Mesendoderm (in vitro differentiated cells): ENCODE measurements around the gene PTPRE.

ENCODE experiments used
- DNase-seq: peaks from one replicate; pipeline ENCODE4 v3.0.0; 2013
- H2AK5ac ChIP-seq: 2 replicates; pipeline ENCODE4 v1.6.1; 2013; ENCODE audit warnings: low read length, inconsistent platforms
- H2BK120ac ChIP-seq: 2 replicates; pipeline ENCODE4 v1.6.1; 2013; ENCODE audit warnings: low read depth, mild to moderate bottlenecking, low read length, moderate library complexity, mixed read lengths
- H2BK15ac ChIP-seq: replicated peaks from 2 replicates; pipeline ENCODE4 v1.6.1; 2013; ENCODE audit warnings: low read depth, mild to moderate bottlenecking, moderate library complexity
- H2BK5ac ChIP-seq: 2 replicates; pipeline ENCODE4 v1.6.1; 2013; ENCODE audit warnings: low read length, inconsistent platforms
- H3K18ac ChIP-seq: 2 replicates; pipeline ENCODE4 v1.6.1; 2013; ENCODE audit warnings: mild to moderate bottlenecking, low read length, mixed read lengths
- H3K23ac ChIP-seq: one replicate; pipeline ENCODE4 v1.6.1; 2013; ENCODE audit warnings: low read length
- H3K27ac ChIP-seq: 2 replicates; pipeline ENCODE4 v1.5.1; 2013; ENCODE audit warnings: low read depth, mild to moderate bottlenecking, inconsistent platforms, low read length, moderate library complexity
- H3K27me3 ChIP-seq: 2 replicates; pipeline ENCODE4 v1.6.1; 2013; ENCODE audit warnings: low read length, control low read depth, mild to moderate bottlenecking, inconsistent platforms; ENCODE audit not compliant: insufficient read depth, poor library complexity
- H3K36me3 ChIP-seq: 2 replicates; pipeline ENCODE4 v1.6.1; 2013; ENCODE audit warnings: low read length, inconsistent platforms; ENCODE audit not compliant: control insufficient read depth, insufficient read depth
- H3K4ac ChIP-seq: one replicate; pipeline ENCODE4 v1.6.1; 2013; ENCODE audit warnings: low read depth, mild to moderate bottlenecking, low read length, moderate library complexity
- H3K4me1 ChIP-seq: 2 replicates; pipeline ENCODE4 v1.6.1; 2013; ENCODE audit warnings: low read depth, low read length, inconsistent platforms; ENCODE audit not compliant: control insufficient read depth
- H3K4me2 ChIP-seq: 2 replicates; pipeline ENCODE4 v1.6.1; 2013; ENCODE audit warnings: low read length
- H3K4me3 ChIP-seq: 2 replicates; pipeline ENCODE4 v1.5.1; 2013; ENCODE audit warnings: mild to moderate bottlenecking, low read length
- H3K56ac ChIP-seq: one replicate; pipeline ENCODE4 v1.6.1; 2013; ENCODE audit warnings: low read length
- H3K79me1 ChIP-seq: 2 replicates; pipeline ENCODE4 v1.6.1; 2013; ENCODE audit warnings: low read length, inconsistent platforms
- H3K79me2 ChIP-seq: 2 replicates; pipeline ENCODE4 v1.6.1; 2013; ENCODE audit warnings: mild to moderate bottlenecking, low read length; ENCODE audit not compliant: control insufficient read depth, insufficient read depth
- H3K9ac ChIP-seq: 2 replicates; pipeline ENCODE4 v1.6.1; 2013; ENCODE audit warnings: low read length, inconsistent platforms
- H4K5ac ChIP-seq: one replicate; pipeline ENCODE4 v1.6.1; 2013; ENCODE audit warnings: low read length
- H4K8ac ChIP-seq: one replicate; pipeline ENCODE4 v1.6.1; 2013; ENCODE audit warnings: low read depth, mild to moderate bottlenecking, control low read depth, low read length, moderate library complexity
- WGBS: extraction: QIAGEN DNeasy Blood & Tissue Kit; methylation state at CpG from one replicate; pipeline ENCODE4 v1.1.7; 2013; ENCODE audit warnings: low lambda C conversion rate, missing lambda C conversion rate; ENCODE audit not compliant: insufficient coverage; ENCODE audit errors: extremely low coverage; 5-methylcytosine and 5-hydroxymethylcytosine counted together

PTPRE gene

GRCh38 chr10:127980898-127981297 is 74.0 kb downstream of the PTPRE start:
- H3K4me2 ChIP-seq, result no peak overlapping the region
- no peaks in the 10 kb centered on the region for H3K79me2 ChIP-seq
- H3K18ac ChIP-seq, result no peak overlapping the region
- H4K8ac ChIP-seq, result no peak overlapping the region
- no peaks in the 10 kb centered on the region for H3K36me3 ChIP-seq
- H2BK120ac ChIP-seq, result no peak overlapping the region
- H3K27ac ChIP-seq, result no peak overlapping the region
- H3K27me3 ChIP-seq, result no peaks in the 10 kb centered on the region
- H2BK15ac ChIP-seq, result no peak overlapping the region
- H3K56ac ChIP-seq, result no peak overlapping the region
- H3K4me3 ChIP-seq, result no peak overlapping the region
- no peaks in the 10 kb centered on the region for H3K79me1 ChIP-seq
- no peak overlapping the region for H4K5ac ChIP-seq
- no peak for DNase-seq
- H2AK5ac ChIP-seq, result no peak overlapping the region
- H3K4me1 ChIP-seq, result no peaks in the 10 kb centered on the region
- H3K23ac ChIP-seq, result no peak overlapping the region
- no peak overlapping the region for H3K4ac ChIP-seq
- H3K9ac ChIP-seq, result no peak overlapping the region
- H2BK5ac ChIP-seq, result no peak overlapping the region
- no CpG with 5 or more reads among the region's 4 CpGs for WGBS

DNA sequence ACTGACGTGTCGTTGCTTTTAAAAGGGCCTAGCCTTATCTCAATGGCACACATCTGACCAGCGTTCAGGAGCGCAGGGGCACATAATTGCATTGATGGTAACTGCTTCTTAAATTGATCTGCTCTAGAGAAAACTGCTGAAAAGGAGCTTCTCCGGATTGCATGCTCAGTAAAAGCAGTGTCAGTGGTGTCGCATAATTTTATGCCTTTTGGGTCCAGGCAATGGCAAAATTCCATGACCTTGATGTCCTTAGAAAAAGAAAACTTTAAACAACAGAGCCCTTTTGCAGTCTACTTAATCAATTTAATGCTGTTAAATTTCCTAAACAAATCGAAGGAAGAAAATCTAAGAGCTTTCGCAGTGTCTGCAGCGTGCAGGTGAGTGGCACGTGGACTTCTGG is 75.7 kb downstream of the PTPRE start:
- Histone ChIP-seq H3K79me2 (no peaks in the 10 kb centered on the region), H3K56ac (no peak overlapping the region), H2BK120ac (no peak overlapping the region), H3K79me1 (no peaks in the 10 kb centered on the region), H2AK5ac (no peak overlapping the region), H3K4ac (no peak overlapping the region), H4K5ac (no peak overlapping the region), H2BK5ac (no peak overlapping the region), H3K27ac (no peak overlapping the region), H3K23ac (no peak overlapping the region), H3K9ac (no peak overlapping the region), H3K27me3 (no peaks in the 10 kb centered on the region), H3K4me1 (no peaks in the 10 kb centered on the region), H2BK15ac (no peak overlapping the region), H3K18ac (no peak overlapping the region), H3K36me3 (no peaks in the 10 kb centered on the region), H4K8ac (no peak overlapping the region), H3K4me3 (no peak overlapping the region), H3K4me2 (no peak overlapping the region)
- DNase-seq, result no peak
- no CpG with 5 or more reads among the region's 10 CpGs for WGBS

DNA sequence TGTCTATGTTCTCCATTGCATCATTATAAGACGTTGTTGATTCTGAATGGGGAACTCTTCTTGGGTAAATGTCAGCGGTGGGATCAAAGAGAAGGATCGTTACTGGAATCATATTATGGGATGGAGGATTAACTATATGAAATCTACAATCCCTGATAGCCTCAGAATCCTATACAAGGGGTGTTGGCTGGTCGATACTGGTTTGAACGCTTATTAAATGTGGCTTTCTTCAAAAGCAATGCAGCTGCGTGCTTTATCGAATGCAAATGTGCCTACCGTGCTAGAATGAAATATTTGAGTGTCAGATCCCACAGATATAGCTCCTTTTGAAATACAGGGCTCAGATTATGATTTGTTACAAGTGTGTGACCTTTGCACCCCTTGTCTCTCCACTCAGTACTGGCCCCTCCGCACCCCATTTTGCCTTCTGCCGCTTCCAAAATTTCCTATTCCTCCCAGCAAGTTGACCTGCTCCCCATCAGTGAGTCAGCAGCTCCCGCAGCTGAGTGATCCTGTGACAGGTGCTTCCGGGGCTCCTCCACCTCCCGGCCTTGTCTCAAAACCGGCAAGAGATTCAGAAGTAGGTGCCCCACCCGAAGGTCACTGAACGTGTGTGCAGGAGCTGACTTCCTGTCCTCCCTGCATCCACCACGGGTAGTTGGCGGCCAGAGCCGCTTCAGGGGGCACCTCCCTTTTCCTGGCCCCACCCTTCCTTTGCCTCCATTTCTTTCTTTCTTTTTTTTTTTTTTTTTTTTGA is 76.6 kb downstream of the PTPRE start:
- DNase-seq, result no peak
- no peak overlapping the region for H2AK5ac ChIP-seq
- H3K23ac ChIP-seq, result no peak overlapping the region
- H3K4me2 ChIP-seq, result no peak overlapping the region
- H3K9ac ChIP-seq, result no peak overlapping the region
- H3K4ac ChIP-seq, result no peak overlapping the region
- no peaks in the 10 kb centered on the region for H3K79me1 ChIP-seq
- H3K4me3 ChIP-seq, result no peak overlapping the region
- H4K8ac ChIP-seq, result no peak overlapping the region
- no peak overlapping the region for H3K18ac ChIP-seq
- H3K79me2 ChIP-seq, result no peaks in the 10 kb centered on the region
- no peak overlapping the region for H2BK5ac ChIP-seq
- H2BK120ac ChIP-seq, result no peak overlapping the region
- H4K5ac ChIP-seq, result no peak overlapping the region
- no peak overlapping the region for H3K27ac ChIP-seq
- no peaks in the 10 kb centered on the region for H3K27me3 ChIP-seq
- H3K56ac ChIP-seq, result no peak overlapping the region
- no peak overlapping the region for H2BK15ac ChIP-seq
- H3K4me1 ChIP-seq, result no peaks in the 10 kb centered on the region
- H3K36me3 ChIP-seq, result no peaks in the 10 kb centered on the region
- WGBS, result no CpG with 5 or more reads among the region's 19 CpGs

DNA sequence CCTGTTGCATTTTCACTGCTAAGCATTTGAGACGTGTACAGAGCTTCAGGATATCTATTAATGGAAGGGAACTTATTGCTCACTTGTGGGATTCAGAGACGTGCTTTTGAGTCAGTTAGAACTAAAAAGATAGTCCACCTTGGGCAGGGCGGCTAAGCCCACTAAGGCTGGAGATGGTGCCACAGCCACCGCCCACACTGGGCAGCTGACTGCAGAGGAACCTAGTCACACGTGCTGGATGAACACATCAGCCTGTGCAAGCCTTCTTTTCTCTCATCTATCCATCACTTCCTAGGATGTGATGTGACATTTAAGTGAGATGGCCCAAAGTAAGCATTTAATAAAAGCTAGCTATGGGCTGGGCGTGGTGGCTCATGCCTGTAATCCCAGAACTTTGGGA is 78.0 kb downstream of the PTPRE start:
- Histone ChIP-seq H3K9ac (no peak overlapping the region), H3K79me2 (no peaks in the 10 kb centered on the region), H4K8ac (no peak overlapping the region), H3K4me3 (no peak overlapping the region), H3K27me3 (no peaks in the 10 kb centered on the region), H2BK120ac (no peak overlapping the region), H3K36me3 (no peaks in the 10 kb centered on the region), H3K4me1 (no peaks in the 10 kb centered on the region), H3K4ac (no peak overlapping the region), H3K79me1 (no peaks in the 10 kb centered on the region), H3K27ac (no peak overlapping the region), H2AK5ac (no peak overlapping the region), H2BK5ac (no peak overlapping the region), H3K4me2 (no peak overlapping the region), H3K23ac (no peak overlapping the region), H3K18ac (no peak overlapping the region), H3K56ac (no peak overlapping the region), H2BK15ac (no peak overlapping the region), H4K5ac (no peak overlapping the region)
- DNase-seq, result no peak
- no CpG with 5 or more reads among the region's 6 CpGs for WGBS

DNA sequence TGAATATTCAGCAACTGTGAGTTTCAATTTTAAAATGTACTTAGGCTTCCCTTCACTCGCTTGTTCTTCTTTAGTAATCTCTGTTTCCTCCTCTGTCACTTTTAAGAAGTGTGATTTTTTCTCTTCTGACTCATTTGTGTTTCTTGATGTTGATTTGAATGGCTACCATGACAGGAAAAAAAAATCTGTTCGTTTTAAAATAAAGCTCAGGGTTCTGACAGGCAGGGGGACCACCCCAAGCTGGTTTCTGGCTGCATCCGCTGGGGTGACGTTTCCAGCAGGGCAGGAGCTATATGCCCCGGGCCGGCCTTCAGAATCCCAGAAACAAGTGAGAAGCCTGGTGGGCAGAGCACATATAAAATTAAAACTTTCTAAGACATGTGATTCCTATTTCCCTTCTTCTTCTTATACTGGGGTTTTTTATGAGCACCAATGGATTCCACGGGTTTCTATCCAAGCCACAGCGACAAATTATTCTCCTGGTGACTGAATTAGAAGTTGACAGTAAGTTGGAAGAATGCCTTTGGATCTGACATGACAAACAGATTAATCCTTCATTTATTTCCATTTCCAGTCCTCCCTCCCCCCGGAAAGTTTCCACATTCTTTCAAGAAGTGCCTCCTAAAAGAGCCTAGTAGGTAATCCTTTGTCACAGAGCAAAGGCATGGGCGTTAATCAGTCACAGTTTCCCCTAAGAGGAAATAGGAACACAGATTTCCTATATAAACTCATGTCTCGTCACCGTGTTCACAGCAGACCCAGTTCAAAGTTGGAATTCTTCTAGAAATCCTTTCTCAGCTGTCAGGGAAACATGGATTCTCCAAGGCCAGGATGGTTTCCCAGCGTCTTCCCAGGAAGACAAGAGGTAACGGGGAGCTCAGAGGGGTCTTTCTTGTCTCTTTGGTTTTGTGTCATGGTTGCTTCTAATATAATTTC is 79.9 kb downstream of the PTPRE start:
- Histone ChIP-seq H2BK15ac (no peak overlapping the region), H2BK120ac (no peak overlapping the region), H3K56ac (no peak overlapping the region), H3K79me2 (no peaks in the 10 kb centered on the region), H4K5ac (no peak overlapping the region), H3K4me1 (no peaks in the 10 kb centered on the region), H2AK5ac (no peak overlapping the region), H3K4me3 (no peak overlapping the region), H3K36me3 (no peaks in the 10 kb centered on the region), H3K79me1 (no peaks in the 10 kb centered on the region), H3K9ac (no peak overlapping the region), H3K4ac (no peak overlapping the region), H2BK5ac (no peak overlapping the region), H3K23ac (no peak overlapping the region), H3K4me2 (no peak overlapping the region), H3K18ac (no peak overlapping the region), H3K27me3 (no peaks in the 10 kb centered on the region), H3K27ac (no peak overlapping the region), H4K8ac (no peak overlapping the region)
- no CpG with 5 or more reads among the region's 14 CpGs for WGBS
- no peak for DNase-seq
